HCT116 (cell line): ENCODE measurements around the gene AIFM2. TPM values are rescaled to one million over a fixed set of nuclear protein-coding genes. Genes with fewer than 3 reads are reported as not detected.

Experiments used
- ATAC-seq: fragments of 200-7000 bp; cut with Tn5 transposase; 2 replicates; pipeline ENCODE4 v1.9.1; 2020; ENCODE audit warnings: mild to moderate bottlenecking, moderate library complexity
- BruUV-seq: library from RNA; stranded (reverse); fragments of 400-500 nt; replicated peaks from 2 replicates; lab custom pipeline; 2021; lab: Mats Ljungman, UMichigan
- CTCF ChIA-PET: fragments of 300-600 bp; sonication (Branson Sonifier 250); formaldehyde crosslinking; loops from one replicate; lab custom pipeline; 2021; ENCODE audit warnings: antibody characterized with exemption; lab: Charles Lee
- POLR2A ChIA-PET: fragments of 300-600, 350-600 bp; sonication (Branson Sonifier 250); formaldehyde crosslinking; loops from one replicate; lab custom pipeline; 2021; ENCODE audit warnings: antibody characterized with exemption; lab: Charles Lee
- RAD21 ChIA-PET, 2 experiments: fragments of 300-600 bp; sonication (Branson Sonifier 250); formaldehyde crosslinking; loops; one replicate each; lab custom pipeline; 2023; ENCODE audit warnings: low total read pairs in 2 of 2; ENCODE audit not compliant: uncharacterized antibody in 2 of 2, unreplicated experiment in 2 of 2, low non-redundant PET in 1 of 2; lab: Charles Lee
- DNase-seq: peaks from one replicate; pipeline ENCODE4 v3.0.0-alpha.2; 2010; ENCODE audit warnings: low read depth, low spot score
- H2AFZ ChIP-seq: fragments of 200-600 bp; shearing (Covaris generic), sonication (generic); 2 replicates; pipeline ENCODE4 v1.6.1; 2017; ENCODE audit warnings: low read depth, mixed run types, mixed read lengths, antibody characterized with exemption, low read length; ENCODE audit not compliant: poor library complexity, severe bottlenecking
- H3K27ac ChIP-seq: 2 replicates; pipeline ENCODE4 v1.5.1; 2012; ENCODE audit warnings: low read depth, low read length
- H3K27me3 ChIP-seq: fragments of 200-600 bp; sonication (generic); 2 replicates; pipeline ENCODE4 v1.6.1; 2016; ENCODE audit warnings: mixed run types, low read length, mixed read lengths; ENCODE audit not compliant: insufficient read depth
- H3K36me3 ChIP-seq, 2 experiments: fragments of 200-500 bp in 1 of 2; fragments of 200-600 bp in 1 of 2; sonication (Bioruptor generic) in 1 of 2; sonication (generic) in 1 of 2; 2 replicates each; pipeline versions ENCODE4 v1.5.1 to v1.6.1; 2014 to 2016; ENCODE audit warnings: low read length in 2 of 2, inconsistent platforms in 1 of 2, mixed read lengths in 1 of 2, mixed run types in 1 of 2; ENCODE audit not compliant: insufficient read depth in 2 of 2, control insufficient read depth in 1 of 2
- H3K4me1 ChIP-seq, 2 experiments: fragments of 200-600 bp in 1 of 2; sonication (generic) in 1 of 2; 2 replicates each; pipeline versions ENCODE4 v1.5.1 to v1.6.1; 2012 to 2017; ENCODE audit warnings: low read length in 2 of 2, inconsistent platforms in 1 of 2, mild to moderate bottlenecking in 1 of 2, mixed read lengths in 1 of 2, mixed run types in 1 of 2, moderate library complexity in 1 of 2; ENCODE audit not compliant: insufficient read depth in 2 of 2, control insufficient read depth in 1 of 2
- H3K4me2 ChIP-seq: fragments of 200-600 bp; sonication (generic); 2 replicates; pipeline ENCODE4 v1.6.1; 2017; ENCODE audit warnings: mixed run types, low read length, mixed read lengths
- H3K4me3 ChIP-seq, 2 experiments: fragments of 200-600 bp in 1 of 2; sonication (generic) in 1 of 2; replicated peaks in 1 of 2; 2 replicates each; pipeline ENCODE4 v1.5.1; 2011 to 2016; ENCODE audit warnings: low read length in 2 of 2, control low read depth in 1 of 2, low read depth in 1 of 2, mild to moderate bottlenecking in 1 of 2, mixed read lengths in 1 of 2, mixed run types in 1 of 2
- H3K79me2 ChIP-seq: fragments of 200-600 bp; sonication (generic); 2 replicates; pipeline ENCODE4 v1.6.1; 2017; ENCODE audit warnings: mild to moderate bottlenecking, mixed run types, low read length, moderate library complexity, mixed read lengths; ENCODE audit not compliant: insufficient read depth
- H3K9ac ChIP-seq: fragments of 200-600 bp; sonication (generic); 2 replicates; pipeline ENCODE4 v1.6.1; 2016; ENCODE audit warnings: low read length, mixed read lengths
- H3K9me2 ChIP-seq: fragments of 200-600 bp; sonication (generic), shearing (Covaris generic); 2 replicates; pipeline ENCODE4 v1.6.1; 2017; ENCODE audit warnings: mixed run types, mild to moderate bottlenecking, moderate library complexity; ENCODE audit not compliant: insufficient read depth
- H3K9me3 ChIP-seq, 2 experiments: fragments of 200-500 bp in 1 of 2; fragments of 200-600 bp in 1 of 2; sonication (Bioruptor generic) in 1 of 2; sonication (generic) in 1 of 2; 2 replicates each; pipeline ENCODE4 v1.6.1; 2014 to 2017; ENCODE audit warnings: low read length in 2 of 2, mixed read lengths in 2 of 2, inconsistent platforms in 1 of 2, low read depth in 1 of 2, mild to moderate bottlenecking in 1 of 2, mixed run types in 1 of 2, moderate library complexity in 1 of 2; ENCODE audit not compliant: control insufficient read depth in 1 of 2, insufficient read depth in 1 of 2
- H4K20me1 ChIP-seq: fragments of 200-600 bp; sonication (generic), shearing (Covaris generic); 2 replicates; pipeline ENCODE4 v1.6.1; 2017; ENCODE audit warnings: mixed run types, mild to moderate bottlenecking, moderate library complexity; ENCODE audit not compliant: insufficient read depth
- CEBPB ChIP-seq: IDR thresholded peaks from 2 replicates; pipeline ENCODE4 v1.6.1; 2012; ENCODE audit warnings: low read depth
- CTCF ChIP-seq, 3 experiments: fragments of 200-600 bp in 1 of 3; sonication (generic) in 1 of 3; IDR thresholded peaks in 2 of 3; conservative IDR thresholded peaks in 1 of 3; 2 replicates each; pipeline ENCODE4 v1.5.1; 2012 to 2017; ENCODE audit warnings: low read depth in 2 of 3, low read length in 2 of 3, antibody characterized with exemption in 1 of 3, borderline replicate concordance in 1 of 3, control low read depth in 1 of 3, mild to moderate bottlenecking in 1 of 3, mixed read lengths in 1 of 3, mixed run types in 1 of 3, moderate library complexity in 1 of 3; ENCODE audit not compliant: insufficient read depth in 1 of 3
- ELF1 ChIP-seq: IDR thresholded peaks from 2 replicates; pipeline ENCODE4 v1.6.1; 2012; ENCODE audit warnings: low read depth, borderline replicate concordance
- EZH2 ChIP-seq: fragments of 200-600 bp; sonication (generic); IDR thresholded peaks from 2 replicates; pipeline ENCODE4 v1.6.1; 2017; ENCODE audit warnings: antibody characterized with exemption, mixed run types
- EZH2phosphoT487 ChIP-seq: fragments of 200-600 bp; IDR thresholded peaks from 2 replicates; pipeline ENCODE4 v1.6.1; 2018; ENCODE audit warnings: antibody characterized with exemption, borderline replicate concordance
- FOSL1 ChIP-seq: IDR thresholded peaks from 2 replicates; pipeline ENCODE4 v1.6.1; 2012; ENCODE audit warnings: low read depth
- JUND ChIP-seq: IDR thresholded peaks from 2 replicates; pipeline ENCODE4 v1.6.1; 2012
- POLR2A ChIP-seq: IDR thresholded peaks from 2 replicates; pipeline ENCODE4 v1.7.0; 2011; ENCODE audit warnings: borderline replicate concordance; ENCODE audit not compliant: insufficient read depth, insufficient read length; ENCODE audit errors: extremely low read depth
- POLR2AphosphoS5 ChIP-seq: IDR thresholded peaks from 2 replicates; pipeline ENCODE4 v1.6.1; 2011; ENCODE audit warnings: mild to moderate bottlenecking, low read depth, low read length, moderate library complexity
- RAD21 ChIP-seq: IDR thresholded peaks from 2 replicates; pipeline ENCODE4 v1.6.1; 2012; ENCODE audit warnings: low read depth, mild to moderate bottlenecking
- REST ChIP-seq: IDR thresholded peaks from 2 replicates; pipeline ENCODE4 v1.6.1; 2012; ENCODE audit warnings: low read depth
- SIN3A ChIP-seq: IDR thresholded peaks from 2 replicates; pipeline ENCODE4 v1.6.1; 2012; ENCODE audit warnings: low read depth
- SP1 ChIP-seq: IDR thresholded peaks from 2 replicates; pipeline ENCODE4 v1.6.1; 2012; ENCODE audit warnings: low read depth
- TCF7L2 ChIP-seq: IDR thresholded peaks from 2 replicates; pipeline ENCODE4 v1.7.0; 2011; ENCODE audit warnings: borderline replicate concordance, inconsistent platforms; ENCODE audit not compliant: insufficient read depth, insufficient read length; ENCODE audit errors: extremely low read depth
- YY1 ChIP-seq: IDR thresholded peaks from 2 replicates; pipeline ENCODE4 v1.6.1; 2011; ENCODE audit warnings: low read length, low read depth, moderate library complexity, mild to moderate bottlenecking; ENCODE audit not compliant: insufficient replicate concordance; ENCODE audit errors: extremely low read depth
- ZBTB33 ChIP-seq: IDR thresholded peaks from 2 replicates; pipeline ENCODE4 v1.6.1; 2011; ENCODE audit warnings: mild to moderate bottlenecking, low read length, moderate library complexity; ENCODE audit not compliant: insufficient replicate concordance; ENCODE audit errors: extremely low read depth
- ZFX ChIP-seq: fragments of 450-650 bp; IDR thresholded peaks from 2 replicates; pipeline ENCODE4 v1.6.1; 2017
- ZNF274 ChIP-seq: fragments of 200-500 bp; sonication (Bioruptor generic); IDR thresholded peaks from 2 replicates; pipeline ENCODE4 v1.6.1; 2014; ENCODE audit warnings: mild to moderate bottlenecking, low read depth, low read length, inconsistent platforms
- intact Hi-C: fragments of 100-400 bp; cut with micrococcal nuclease; formaldehyde crosslinking; loops from 2 replicates; pipeline ENCODE4 v1.10.0; 2022
- total RNA-seq: library from RNA; stranded (reverse); gene quantifications from one replicate; pipeline ENCODE4 v1.2.1, GENCODE V29; 2021; ENCODE audit not compliant: unreplicated experiment

The AIFM2 gene
- total RNA-seq, 1 experiment from 2014 or later, result 20.0 TPM

- no TSS peak for BruUV-seq
- no peak for TF ChIP-seq TCF7L2
- no peak for TF ChIP-seq SIN3A
- no peak for TF ChIP-seq EZH2phosphoT487
- TF ChIP-seq REST, result no peak
- TF ChIP-seq CEBPB, result no peak
- TF ChIP-seq ZNF274, result no peak
- TF ChIP-seq POLR2AphosphoS5, result no peak
- no peak for TF ChIP-seq SP1
- no peak for TF ChIP-seq EZH2
- TF ChIP-seq CTCF (IDR thresholded peaks at IDR 0.05 in 2 of 3, conservative IDR thresholded peaks at IDR 0.05 in 1 of 3; ENCODE audit: borderline replicate concordance in 1 of 3, insufficient read depth in 1 of 3, low read depth in 2 of 3, low read length in 2 of 3), result no peak
- no peak for TF ChIP-seq ZBTB33
- no peak for TF ChIP-seq YY1
- TF ChIP-seq JUND, result no peak
- TF ChIP-seq POLR2A, result no peak
- TF ChIP-seq ZFX, result no peak
- TF ChIP-seq RAD21, result no peak
- TF ChIP-seq FOSL1, result no peak
- no peak for TF ChIP-seq ELF1
- TF ChIP-seq, all 23 proteins: peak for 0
- Histone ChIP-seq H3K27me3 (no peaks in the 10 kb centered on the region), H3K9me2 (no peaks in the 10 kb centered on the region), H3K27ac (no peak overlapping the region), H3K4me2 (no peak overlapping the region), H3K9me3 (no peaks in the 10 kb centered on the region), H3K79me2 (no peaks in the 10 kb centered on the region; the same call in 1 of the 2 replicates), H3K36me3 (no peaks in the 10 kb centered on the region), H3K9ac (no peak overlapping the region), H2AFZ (no peak overlapping the region), H3K4me1 (no peaks in the 10 kb centered on the region), H3K4me3 (no peak overlapping the region), H4K20me1 (no peaks in the 10 kb centered on the region)
- intact Hi-C loops, result no loop called here
- POLR2A ChIA-PET, result no interaction called here
- ATAC-seq (no peak), DNase-seq (no peak)
- CTCF ChIA-PET, result no interaction called here
- RAD21 ChIA-PET, result no interaction called here
Observed at GRCh38 chr10:70064486-70064885, 68.1 kb downstream of the AIFM2 start.
